ENCODE data around the gene LRRIQ3.

Gene LRRIQ3

GRCh38 chr1:74107394-74107793 is 90.6 kb downstream of the LRRIQ3 start:
- no peak for DNase-seq

GRCh38 chr1:74091371-74091770 is 106.6 kb downstream of the LRRIQ3 start:
- DNase-seq: no peak

- DNase-seq: no peak
Observed at GRCh38 chr1:74083128-74083527, 114.8 kb downstream of the LRRIQ3 start.

GRCh38 chr1:74065081-74065480 is 132.9 kb downstream of the LRRIQ3 start:
- no peak for DNase-seq

- DNase-seq: no peak
Observed at GRCh38 chr1:74057719-74058118, 140.3 kb downstream of the LRRIQ3 start.

- DNase-seq: no peak
Observed at GRCh38 chr1:74053407-74053806, 144.6 kb downstream of the LRRIQ3 start.

GRCh38 chr1:74050386-74050785 is 147.6 kb downstream of the LRRIQ3 start:
- no peak for DNase-seq

- no peak for DNase-seq
Observed at GRCh38 chr1:74038042-74038441, 159.9 kb downstream of the LRRIQ3 start.

GRCh38 chr1:74012583-74012982 is 185.4 kb downstream of the LRRIQ3 start:
- DNase-seq: no peak

GRCh38 chr1:74011736-74012135 is 186.2 kb downstream of the LRRIQ3 start:
- no peak for DNase-seq

- no peak for DNase-seq
Observed at GRCh38 chr1:74010206-74010605, 187.8 kb downstream of the LRRIQ3 start.

GRCh38 chr1:74005533-74005932 is 192.4 kb downstream of the LRRIQ3 start:
- no peak for DNase-seq

GRCh38 chr1:74003806-74004205 is 194.2 kb downstream of the LRRIQ3 start:
- no peak for DNase-seq

- peak; percentile 77 for DNase-seq
Observed at GRCh38 chr1:73998348-73998959, 199.5 kb downstream of the LRRIQ3 start.

- DNase-seq: no peak
Observed at GRCh38 chr1:73980324-73981040, 217.5 kb downstream of the LRRIQ3 start.

GRCh38 chr1:73979684-73980083 is 218.3 kb downstream of the LRRIQ3 start:
- no peak for DNase-seq

- DNase-seq: no peak
Observed at GRCh38 chr1:73978964-73979363, 219.0 kb downstream of the LRRIQ3 start.

Data from DMS79 treated with DMSO at 0.1 percent for 48 hours (cell line).